ENCODE data around the gene CA5A. TPM values are rescaled to one million over a fixed set of nuclear protein-coding genes. Genes with fewer than 3 reads are reported as not detected.
"Not testable (repeated sequence)": the region's sequence is repeated elsewhere in the genome, so short reads cannot be mapped to it uniquely, and the experiment has no call there.

CA5A gene
- total RNA-seq, 2 donors from 2014 or later, result not detected

DNA sequence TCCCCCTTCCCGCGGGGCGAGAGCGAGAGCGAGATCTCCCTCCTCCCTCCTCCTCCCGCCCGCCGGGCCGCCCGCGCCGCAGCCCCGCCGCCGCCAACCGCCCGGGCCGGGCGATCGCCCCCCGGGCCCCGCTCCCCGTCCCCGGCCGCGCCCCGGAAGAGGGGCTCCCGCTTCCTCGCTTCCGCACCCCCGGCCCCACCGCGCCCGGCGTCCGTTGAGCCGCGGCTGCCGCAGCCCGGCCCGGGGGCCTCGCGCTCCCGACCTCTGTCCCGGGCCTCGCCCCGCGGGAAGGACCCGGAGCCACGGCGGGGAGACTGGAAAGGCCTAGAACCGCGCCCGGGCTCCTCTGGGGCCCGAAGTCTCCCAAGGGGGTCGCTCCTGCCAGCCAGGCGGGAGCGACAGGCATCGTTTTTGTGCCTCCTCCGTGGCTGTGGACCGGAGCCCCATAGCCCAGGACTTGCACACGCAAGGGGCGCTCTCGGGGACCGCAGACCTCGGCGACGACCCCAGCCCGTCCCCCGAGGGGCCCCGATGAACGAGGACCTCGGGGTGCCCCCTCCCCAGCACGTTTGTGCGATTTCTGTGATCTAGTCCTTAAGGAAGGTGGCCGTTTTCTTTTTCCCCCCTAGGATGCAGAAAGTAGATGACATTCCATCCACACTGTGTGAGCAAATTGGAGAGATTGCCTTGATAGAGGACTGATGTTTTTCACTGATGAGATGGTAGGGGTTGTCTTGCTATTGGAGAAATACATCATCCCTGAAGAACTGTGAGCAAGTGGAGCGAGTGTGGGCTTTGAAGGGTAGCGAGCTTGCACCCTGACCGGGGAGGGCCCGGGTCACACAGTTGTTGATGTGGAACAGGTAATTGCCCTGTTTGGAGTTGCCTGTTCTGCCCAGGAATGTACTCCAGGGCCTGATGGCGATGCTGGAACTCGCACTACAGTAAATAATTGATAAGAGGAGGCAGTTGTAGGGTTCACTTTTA is 15.5 kb upstream of the CA5A start:
- intact Hi-C loops (cut with DNase I), result no loop called here
- DNase-seq (no peak), ATAC-seq (no peak)

DNA sequence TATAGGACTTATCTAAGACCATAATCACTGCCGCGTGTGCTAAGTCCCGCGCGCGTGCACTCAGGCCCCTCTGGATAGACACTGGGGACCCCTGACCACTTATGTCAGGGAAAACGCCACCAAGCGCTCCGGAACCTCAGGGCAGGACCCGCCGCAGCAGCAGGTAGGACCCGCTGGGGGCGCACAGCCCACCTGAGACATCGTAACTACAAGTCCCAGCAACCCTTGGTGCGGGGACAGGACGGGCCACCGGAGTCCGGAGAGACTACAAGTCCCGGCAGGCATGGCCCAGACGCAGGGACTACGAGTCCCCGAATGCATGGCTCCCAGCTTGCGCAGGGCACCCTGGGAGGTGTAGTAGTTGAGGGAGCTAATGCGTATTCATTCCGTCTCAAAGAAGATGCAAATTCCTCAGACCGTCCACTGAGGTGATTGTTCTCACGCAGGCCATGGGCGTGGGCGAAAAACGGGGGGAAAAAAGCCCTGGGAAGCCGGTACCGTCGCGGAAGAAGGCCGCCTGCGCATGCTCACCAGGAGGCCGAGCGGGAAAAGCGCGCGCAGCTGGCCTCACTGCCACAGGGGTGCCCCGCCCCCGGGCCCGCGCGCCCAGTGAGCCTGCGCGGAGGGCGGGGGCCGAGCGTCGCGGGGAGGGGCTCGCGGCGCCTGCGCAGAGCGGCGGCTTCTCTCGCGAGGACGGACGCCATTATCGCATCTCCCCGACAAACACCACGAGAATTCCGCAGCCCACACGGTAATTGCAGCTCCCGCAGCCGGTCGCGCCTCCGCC is 14.6 kb upstream of the CA5A start, which contains the start of gene BANP:
BANP (plus strand) TSS at position 670 of the 787 bp plus-strand sequence. CDS start 23,682 bp downstream, outside the sequence.
- ATAC-seq (peak; percentile 96 to 97), DNase-seq (peak; percentile 99)
- intact Hi-C loops (cut with DNase I), result no loop called here

DNA sequence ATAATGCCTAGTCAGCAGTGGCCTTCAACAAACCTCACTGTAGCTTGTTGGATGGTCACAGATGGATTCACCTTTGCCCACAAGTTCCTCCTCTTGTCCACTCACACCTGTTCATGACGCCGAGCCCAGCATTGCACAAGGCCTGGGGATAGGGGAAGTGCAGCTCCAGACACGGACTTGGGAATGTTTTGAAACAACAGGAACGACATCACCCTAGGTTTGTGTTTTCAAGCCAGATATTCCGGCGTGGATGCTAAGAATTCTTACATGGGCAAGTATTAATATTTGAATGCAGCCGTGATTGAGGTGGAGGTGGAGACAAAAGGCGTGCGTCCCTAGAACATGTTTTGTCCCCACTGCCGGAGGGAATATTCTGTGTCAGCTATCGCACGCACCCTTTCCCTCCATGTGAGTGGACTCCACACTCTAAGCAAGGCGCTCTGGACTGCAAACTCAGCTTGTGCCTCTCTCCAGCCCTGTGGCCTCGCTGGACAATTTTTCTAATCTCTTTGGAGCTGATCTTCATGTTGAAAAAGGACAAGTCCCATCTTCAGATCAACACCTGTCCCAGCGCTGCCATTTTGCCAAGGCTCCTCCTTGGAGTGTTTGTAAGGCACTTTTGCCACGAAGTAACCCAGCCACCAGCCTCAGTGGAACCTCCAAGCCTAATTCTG is 12.9 kb upstream of the CA5A start:
- no peak for DNase-seq
- intact Hi-C loops (cut with DNase I), result no loop called here
- ATAC-seq, result no peak

DNA sequence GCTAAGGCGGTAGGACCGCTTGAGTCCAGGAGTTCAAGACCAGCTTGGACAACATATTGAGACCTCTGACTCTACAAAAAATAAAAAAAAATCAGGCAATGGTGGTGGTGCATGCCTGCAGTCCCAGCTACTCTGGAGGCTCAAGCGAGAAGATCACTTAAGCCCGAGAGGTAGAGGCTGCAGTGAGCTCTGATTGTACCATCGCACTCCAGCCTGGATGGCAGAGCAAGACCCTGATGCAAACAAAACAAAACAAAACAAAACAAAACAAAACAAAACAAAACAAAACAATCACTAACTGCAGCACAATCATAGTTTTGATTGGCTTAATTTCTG is 12.4 kb upstream of the CA5A start:
- ATAC-seq (no peak), DNase-seq (no peak)
- intact Hi-C loops (cut with DNase I), result no loop called here

DNA sequence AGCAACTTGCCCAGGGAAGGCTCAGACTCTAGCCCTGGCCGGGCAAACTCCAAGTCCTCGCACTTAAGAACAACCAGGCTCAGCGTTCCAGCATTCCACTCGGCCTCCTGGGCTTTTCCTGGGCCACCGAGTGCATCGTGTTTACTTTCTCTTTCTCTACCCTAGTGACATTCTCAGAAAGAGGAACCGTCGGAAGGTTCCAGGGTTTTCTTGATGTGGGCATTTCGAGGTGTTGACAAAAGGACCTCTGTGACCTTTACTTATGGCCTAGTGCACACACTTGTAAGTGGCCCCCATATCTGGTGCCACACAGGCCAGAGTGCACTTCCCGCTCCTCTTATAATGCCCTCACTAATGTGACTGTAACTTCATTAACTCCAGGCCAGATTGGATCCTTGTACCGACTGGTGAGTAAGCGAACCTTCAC is 11.8 kb upstream of the CA5A start:
- no peak for DNase-seq
- ATAC-seq, result no peak
- intact Hi-C loops (cut with DNase I), result no loop called here

DNA sequence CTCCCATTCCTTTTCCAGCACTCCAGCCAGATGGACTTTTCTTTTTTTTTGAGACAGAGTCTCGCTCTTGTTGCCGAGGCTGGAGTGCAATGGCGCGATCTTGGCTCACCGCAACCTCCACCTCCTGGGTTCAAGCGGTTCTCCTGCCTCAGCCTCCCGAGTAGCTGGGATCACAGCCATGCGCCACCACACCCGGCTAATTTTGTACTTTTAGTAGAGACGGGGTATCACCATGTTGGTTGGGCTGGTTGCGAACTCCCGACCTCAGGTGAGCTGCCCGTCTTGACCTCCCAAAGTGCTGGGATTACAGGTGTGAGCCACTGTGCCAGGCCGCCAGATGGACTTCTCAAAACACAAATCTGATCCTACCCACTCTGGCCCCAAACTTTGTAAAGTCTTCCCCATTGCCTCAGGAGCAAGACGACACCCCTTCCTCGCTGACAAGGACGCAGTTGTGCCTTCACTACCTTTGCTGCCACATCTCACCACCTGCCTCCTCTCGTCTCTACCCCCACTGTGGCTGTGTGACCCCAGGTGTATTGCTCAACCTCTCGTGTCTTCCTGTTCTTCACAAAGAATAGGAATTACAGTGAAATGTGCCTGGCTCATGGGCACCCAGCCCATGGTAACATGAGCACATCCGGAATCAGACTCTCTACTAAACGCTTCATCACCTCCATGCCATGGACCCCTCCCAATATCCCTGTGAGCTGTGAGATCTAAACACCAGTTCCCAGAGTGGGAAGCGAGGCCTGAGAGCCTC is 11.2 kb upstream of the CA5A start:
- ATAC-seq (no peak), DNase-seq (no peak)
- intact Hi-C loops (cut with DNase I), result no loop called here

DNA sequence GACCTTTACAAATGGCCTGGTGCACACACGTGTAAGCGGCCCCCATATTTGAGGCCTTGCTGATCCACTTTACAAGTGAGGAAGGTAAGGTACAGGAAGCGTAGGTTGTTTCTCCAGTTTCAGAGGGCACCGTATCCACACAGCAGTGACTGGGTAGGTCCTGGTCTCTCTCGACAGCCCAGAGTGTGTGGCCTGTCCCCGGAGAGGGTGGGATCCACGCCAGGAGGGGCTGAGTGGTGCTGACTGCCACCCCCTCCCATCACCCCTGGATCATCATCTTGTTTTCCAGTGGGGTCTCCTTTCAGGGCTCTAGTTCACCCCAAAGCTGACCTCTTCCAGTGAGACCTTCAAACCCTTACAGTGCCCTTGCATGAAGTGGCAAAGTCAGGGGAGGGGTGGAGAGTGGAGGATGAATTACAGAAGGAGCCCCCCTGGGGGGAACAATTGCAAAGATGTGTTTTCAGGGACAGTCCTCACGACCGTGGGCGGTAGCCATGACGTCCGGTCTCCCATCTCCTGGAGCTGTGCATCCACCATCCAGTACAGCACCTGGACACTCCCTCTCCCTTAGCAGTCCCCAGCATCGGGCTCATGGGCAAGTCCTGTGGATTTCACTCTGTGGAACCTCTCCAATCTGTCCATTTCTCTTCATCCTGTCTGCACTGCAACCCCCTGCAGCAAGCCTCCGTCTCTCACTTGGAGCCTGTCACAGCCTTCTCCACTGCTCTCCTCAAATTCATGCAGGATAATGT is 10.4 kb upstream of the CA5A start:
- intact Hi-C loops (cut with DNase I), result no loop called here
- ATAC-seq (no peak), DNase-seq (no peak)

DNA sequence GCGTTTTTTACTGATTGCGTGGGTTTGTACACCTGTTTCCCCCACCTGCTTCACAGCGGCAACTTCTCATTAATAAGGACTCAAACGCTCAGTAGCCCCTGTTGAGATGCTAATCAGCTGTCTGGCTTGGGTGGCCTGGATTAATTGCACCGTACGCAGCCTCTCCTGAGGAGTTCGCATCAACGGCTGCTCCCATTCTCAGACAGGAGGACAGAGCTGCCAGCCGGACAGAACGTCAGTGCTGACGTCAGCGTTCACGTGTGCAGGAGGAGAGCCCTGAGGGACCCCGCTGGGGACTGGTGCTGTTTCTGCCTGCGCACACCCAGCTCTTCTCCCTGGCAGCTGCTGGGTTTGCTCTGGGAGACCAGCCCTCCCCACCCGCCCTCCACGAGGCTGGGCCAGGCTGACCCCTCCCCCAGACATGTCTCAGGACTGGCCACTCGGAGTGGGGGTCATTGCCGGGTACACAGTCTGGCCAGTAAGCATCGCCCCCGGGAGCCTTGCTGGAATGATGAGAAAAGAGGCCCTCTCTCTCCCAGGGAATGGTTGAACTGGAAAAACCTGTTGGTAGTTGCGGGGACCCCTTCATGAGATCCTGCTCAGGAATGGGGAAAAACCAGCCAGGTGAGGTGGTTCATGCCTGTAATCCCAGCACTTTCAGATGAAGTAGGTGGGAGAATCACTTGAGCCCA is 9.2 kb upstream of the CA5A start:
- ATAC-seq (peak; percentile 90 to 92), DNase-seq (peak; percentile 85)
- intact Hi-C loops (cut with DNase I), result no loop called here

DNA sequence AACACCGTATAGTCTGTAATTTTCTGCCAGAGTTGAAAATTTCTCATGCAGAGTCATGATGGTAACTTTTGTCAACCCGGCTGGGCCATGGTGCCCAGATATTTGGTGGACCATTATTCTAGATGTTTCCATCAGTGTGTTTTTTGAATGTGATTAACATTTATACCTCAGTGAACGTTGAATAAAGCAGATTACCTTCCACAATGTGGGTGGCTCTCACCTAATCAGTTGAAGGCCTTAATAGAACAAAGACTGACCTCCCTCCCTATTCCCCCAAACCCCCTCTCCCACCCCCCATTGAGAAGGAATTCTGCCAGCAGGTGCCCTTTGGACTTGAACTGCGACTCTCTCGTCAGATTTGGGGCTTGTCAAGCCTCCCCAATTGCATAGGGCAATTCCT is 6.4 kb upstream of the CA5A start:
- no peak for DNase-seq
- intact Hi-C loops (cut with DNase I), result no loop called here
- no peak for ATAC-seq

DNA sequence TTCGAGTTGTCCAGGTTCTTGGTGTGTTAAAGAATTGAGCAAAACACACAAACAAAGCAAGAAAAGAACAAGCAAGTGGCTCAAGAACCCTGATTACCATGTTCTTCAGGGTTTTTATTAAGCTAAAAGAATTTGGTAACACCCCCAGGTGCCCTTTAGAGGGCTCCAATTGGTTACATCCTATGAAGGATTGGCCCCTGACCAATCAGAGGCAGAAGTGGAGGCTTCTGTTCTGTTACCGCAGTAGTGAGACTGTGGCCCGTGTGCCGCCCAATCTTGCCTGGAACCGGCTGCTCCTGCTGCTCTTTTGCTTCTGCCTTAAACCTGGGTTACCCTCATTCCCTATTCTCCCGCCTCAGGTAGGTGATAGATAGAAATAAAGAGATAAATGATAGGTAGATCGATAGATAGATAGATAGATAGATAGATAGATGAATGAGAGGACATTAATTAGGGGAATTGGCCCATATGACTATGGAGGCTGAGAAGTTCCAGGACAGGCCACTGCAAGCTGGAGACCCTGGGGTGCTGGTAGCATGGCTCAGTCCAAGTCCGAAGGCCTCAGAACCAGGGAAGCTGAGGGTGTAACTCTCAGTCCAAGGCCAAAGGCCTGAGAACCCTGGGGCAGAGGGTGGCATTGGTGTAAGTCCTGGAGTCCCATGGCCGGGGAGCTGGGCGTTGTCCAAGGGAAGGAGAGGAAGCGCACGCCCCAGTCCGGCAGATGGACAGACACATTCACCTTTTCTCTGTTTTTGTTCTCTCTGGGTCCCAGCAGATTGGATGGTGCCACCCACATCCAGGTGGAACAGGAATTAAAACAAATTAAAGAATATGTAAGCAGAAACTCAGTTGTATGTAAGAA is 3.5 kb upstream of the CA5A start:
- DNase-seq, result no peak
- no peak for ATAC-seq
- intact Hi-C loops (cut with DNase I), result no loop called here

DNA sequence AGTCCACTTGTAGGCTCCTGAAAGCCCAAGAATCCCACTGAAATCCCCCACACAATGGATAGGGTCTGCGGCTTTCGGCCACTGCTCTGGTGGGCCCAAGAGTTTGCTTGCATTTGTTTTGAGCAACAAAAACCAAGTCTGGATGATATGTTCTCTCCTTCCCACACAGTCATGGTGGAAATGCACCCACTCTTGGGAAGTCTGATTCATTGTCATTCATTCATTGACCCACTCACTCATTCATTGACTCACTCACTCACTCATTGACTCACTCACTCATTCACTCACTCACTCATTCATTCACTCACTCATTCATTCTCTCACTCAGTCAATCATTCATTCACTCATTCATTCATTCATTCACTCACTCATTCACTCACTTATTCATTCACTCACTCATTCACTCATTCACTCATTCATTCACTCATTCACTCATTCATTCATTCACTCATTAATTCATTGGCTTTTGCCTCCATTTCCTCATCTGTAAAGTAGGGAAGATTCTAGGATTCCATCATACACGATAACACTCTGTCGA is 2.2 kb upstream of the CA5A start:
- ATAC-seq (no peak), DNase-seq (no peak)
- intact Hi-C loops (cut with DNase I), result no loop called here

DNA sequence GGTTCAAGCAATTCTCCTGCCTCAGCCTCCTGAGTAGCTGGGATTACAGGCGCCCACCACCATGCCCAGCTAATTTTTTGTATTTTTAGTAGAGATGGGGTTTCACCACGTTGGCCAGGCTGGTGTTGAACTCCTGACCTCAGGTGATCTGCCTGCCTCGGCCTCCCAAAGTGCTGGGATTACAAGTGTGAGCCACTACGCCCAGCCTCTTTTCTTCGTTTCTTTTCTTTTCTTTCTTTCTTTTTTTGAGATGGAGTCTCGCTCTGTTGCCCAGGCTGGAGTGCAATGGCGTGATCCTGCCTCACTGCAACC is 858 bp upstream of the CA5A start:
- intact Hi-C loops (cut with DNase I); ATAC-seq; DNase-seq: not testable (repeated sequence)

DNA sequence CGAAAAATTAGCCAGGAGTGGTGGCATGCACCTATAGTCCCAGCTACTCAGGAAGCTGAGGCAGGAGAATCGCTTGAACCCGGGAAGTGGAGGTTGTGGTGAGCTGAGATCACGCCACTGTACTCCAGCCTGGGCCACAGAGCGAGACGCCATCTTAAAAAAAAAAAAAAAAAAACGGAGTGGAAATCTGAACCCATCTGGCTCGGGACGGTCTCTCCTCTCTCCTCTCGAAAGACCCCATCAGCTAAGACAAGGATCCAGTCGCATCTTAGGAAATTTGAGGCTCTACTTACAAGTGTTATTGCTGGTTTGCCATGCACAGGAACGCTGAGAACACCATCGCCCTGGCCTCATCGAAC is 334 bp downstream of the CA5A start:
- DNase-seq; ATAC-seq; intact Hi-C loops (cut with DNase I): not testable (repeated sequence)

DNA sequence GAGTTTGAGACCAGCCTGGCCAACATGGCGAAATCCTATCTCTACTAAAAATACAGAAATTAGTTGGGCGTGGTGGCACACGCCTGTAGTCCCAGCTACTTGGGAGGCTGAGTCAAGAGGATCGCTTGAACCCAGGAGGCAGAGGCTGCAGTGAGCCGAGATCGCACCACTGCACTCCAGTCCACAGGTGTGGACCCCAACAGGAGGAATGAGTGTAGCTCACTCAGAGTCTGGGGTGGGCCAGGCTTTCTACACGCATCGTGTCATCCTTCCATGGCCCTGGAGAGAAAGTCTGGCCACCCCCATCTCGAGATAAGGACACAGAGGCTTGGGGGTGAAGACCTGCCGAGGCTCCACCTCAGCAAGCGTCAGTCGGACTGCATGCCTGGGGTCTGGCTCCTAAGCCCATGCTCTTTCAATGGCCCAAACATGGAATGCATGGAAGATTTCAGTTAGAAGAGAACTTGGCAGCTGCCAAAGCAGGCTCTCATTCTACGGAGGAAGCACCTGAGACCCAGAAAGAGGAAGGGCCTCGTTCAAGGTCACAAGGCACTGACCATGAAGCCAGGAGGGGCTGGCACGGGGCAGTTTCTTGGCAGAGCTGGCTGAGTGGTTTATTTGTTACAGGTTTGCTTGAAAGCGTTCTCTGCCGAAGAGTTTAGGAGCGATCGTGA is 1.4 kb downstream of the CA5A start:
- ATAC-seq; intact Hi-C loops (cut with DNase I); DNase-seq: not testable (repeated sequence)

DNA sequence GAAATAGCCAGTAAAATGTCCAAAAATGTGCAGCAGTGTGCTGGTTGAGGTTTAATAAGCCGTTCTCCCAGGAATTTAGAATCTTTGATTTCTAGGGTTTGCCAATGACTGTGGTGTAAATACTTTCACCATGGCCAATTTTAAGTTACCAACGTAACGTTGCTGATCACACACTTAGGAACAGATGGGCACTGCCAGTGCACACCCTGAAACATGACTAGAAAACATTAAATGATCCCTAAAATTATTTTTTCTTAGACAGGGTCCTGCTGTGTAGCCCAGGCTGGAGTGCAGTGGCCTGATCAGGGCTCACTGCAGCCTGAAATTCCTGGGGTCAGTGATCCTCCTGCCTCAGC is 3.2 kb downstream of the CA5A start:
- ATAC-seq (no peak), DNase-seq (no peak)
- intact Hi-C loops (cut with DNase I), result no loop called here

DNA sequence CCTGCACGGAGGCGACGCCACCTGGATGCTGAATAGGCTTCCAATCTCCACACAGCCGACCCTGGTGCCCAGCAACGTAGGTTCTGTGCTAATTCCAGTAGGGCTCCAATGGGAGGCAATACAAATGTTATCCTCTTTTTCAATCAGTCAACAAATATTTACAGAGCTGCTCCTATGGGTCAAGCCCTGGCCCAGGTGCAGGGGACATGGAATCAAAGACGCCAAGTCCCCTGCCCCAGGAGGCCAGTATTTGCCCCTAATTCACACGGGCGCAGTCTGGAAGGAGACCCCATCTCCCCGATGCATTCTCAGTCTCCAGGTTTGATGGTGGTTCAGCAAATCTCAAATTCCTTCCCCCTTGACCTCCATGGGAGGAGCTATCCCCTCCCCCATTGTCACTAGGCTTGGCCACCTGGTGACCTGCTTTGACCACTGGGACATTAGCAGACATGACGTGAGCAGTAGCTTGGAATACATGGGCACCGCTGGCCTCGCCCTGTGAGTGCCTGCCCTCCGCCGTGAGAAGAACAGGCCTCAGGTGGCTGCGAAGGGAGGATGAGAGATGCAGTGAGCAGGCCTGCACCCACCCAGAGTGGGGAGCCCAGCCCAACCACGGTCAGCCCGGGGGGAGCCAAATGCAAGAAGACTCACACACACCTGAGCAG is 3.7 kb downstream of the CA5A start:
- DNase-seq; intact Hi-C loops (cut with DNase I); ATAC-seq: not testable (repeated sequence)
